HG02981 (cell line): ENCODE measurements around the gene IFI30.

Experiments
- ATAC-seq: cut with Tn5 transposase; IDR thresholded peaks from one replicate; pipeline ENCODE4 v1.9.1; 2021; ENCODE audit warnings: mild to moderate bottlenecking, moderate library complexity; ENCODE audit not compliant: unreplicated experiment

Gene IFI30

DNA sequence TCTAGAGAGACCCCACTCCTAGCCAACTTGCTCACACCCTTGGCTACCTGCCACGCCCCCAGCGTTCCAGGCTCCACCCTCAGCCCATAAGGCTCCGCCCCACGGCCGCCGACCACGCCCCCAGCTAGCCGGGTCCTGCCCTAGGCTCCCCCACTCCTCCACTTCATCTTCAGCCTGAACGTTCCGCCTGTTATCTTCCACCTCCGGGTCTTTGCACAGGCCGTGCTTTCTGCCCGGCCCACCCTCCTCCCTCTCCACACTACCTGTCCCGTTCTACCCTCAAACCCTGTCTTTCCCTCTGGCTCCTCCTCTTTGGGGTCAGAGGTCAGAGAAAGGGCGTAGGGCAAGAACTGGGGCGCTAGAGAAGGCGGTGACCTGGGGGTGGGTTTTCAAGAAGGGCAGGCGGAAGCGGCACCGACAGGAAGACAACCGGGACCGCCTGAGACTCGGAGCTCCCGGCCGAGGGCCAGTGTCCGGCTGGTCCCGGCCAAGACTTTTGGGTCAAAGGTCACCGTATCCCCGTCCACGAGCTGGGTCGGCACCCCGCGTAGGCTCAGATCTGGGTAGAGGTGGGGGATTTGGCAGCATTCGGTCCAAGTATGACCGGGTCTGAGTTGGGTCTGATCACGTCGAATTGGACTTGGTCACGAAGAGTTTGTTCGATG, 50.4 kb downstream of the IFI30 start:
- ATAC-seq: no peak

GRCh38 chr19:18224525-18225354, 51.1 kb downstream of the IFI30 start:
- ATAC-seq: peak; percentile 87

DNA sequence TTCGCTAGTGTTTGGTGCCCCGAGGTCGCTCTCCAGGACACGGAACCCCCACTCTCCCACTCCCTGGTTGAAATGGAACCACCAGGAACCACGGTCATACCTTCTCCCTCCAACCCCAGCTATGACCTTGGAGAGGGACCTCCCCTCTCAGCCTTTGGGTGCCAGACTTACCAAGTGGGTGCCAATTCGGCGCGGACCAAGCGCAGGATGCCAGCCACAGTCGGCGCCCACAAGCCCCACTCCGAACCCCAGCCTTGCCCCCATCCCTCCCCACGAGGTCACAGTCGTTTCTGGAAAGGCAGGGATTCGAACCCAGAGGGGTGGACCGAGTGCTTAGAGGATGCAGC, 51.7 kb downstream of the IFI30 start:
- ATAC-seq: no peak

DNA sequence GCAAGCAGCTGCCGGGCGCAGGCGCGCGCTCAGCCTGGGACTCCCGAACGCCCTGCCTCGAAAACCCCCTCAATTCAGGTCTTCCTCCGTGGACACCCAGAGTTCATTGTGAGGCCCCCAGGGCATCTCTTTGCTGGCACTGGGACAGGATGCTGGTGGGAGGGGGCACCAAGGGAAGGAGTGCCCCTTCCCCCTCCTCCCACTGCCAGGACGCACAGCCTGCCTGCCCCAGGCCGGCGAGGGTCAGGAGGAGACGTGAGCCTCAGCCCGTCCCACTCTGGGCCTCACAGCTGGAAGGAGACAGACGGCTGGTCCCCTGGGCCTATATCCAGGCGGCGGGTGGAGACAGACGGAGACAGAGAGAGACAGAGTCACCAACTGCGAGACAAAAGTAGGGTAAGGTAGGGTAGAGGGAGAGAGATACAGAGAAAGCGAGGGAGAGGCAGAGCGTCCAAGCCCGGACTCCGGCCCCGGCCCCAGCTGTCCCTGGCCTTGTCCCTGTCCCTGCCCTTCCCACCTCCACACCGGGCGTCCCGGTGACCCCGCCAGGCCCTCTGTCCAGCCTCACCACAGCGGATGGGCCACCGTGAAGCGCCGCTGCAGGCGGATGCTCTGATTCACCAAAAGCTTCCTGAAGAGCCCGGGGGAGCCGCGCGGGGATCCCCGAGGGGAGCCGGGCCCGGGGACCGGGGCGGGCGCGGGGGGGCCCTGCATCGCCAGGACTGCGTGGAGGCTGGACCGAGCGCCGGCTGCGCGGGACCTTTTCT, 52.3 kb downstream of the IFI30 start, which contains the start of gene PDE4C:
PDE4C (minus strand) TSS at position 737 of the 767 bp plus-strand sequence; CDS start at position 714, 23 bp downstream.
- no peak for ATAC-seq

- no peak for ATAC-seq
These were observed 53.6 kb downstream of the IFI30 start for GRCh38 chr19:18226956-18227780.
